HEK293 (cell line): ENCODE results near the gene S100A2.

Source experiments
- CTCF ChIP-seq: fragments of 450-650 bp; formaldehyde crosslinking; IDR thresholded peaks from 2 replicates; pipeline ENCODE4 v1.5.1; 2016; ENCODE audit warnings: missing biosample characterization, missing genetic modification characterization
- EGR2 ChIP-seq: fragments of 450-650 bp; formaldehyde crosslinking; IDR thresholded peaks from 2 replicates; pipeline ENCODE4 v1.5.1; 2016; ENCODE audit warnings: low read depth, missing biosample characterization, missing genetic modification characterization
- GLI2 ChIP-seq: fragments of 450-650 bp; formaldehyde crosslinking; IDR thresholded peaks from 2 replicates; pipeline ENCODE4; 2017; ENCODE audit warnings: missing biosample characterization, missing genetic modification characterization, low read depth, borderline replicate concordance
- GLIS1 ChIP-seq: fragments of 450-650 bp; formaldehyde crosslinking; IDR thresholded peaks from 2 replicates; pipeline ENCODE4 v1.5.1; 2016; ENCODE audit warnings: missing biosample characterization, missing genetic modification characterization
- KLF7 ChIP-seq: fragments of 450-650 bp; formaldehyde crosslinking; IDR thresholded peaks from 2 replicates; pipeline ENCODE4 v1.5.1; 2016; ENCODE audit warnings: missing biosample characterization, missing genetic modification characterization, borderline replicate concordance
- KLF8 ChIP-seq: fragments of 450-650 bp; formaldehyde crosslinking; IDR thresholded peaks from 2 replicates; pipeline ENCODE4 v1.5.1; 2016; ENCODE audit warnings: missing biosample characterization, missing genetic modification characterization
- MYNN ChIP-seq: fragments of 450-650 bp; formaldehyde crosslinking; IDR thresholded peaks from 2 replicates; pipeline ENCODE4 v1.5.1; 2016; ENCODE audit warnings: missing biosample characterization, missing genetic modification characterization, borderline replicate concordance
- MZF1 ChIP-seq: fragments of 450-650 bp; formaldehyde crosslinking; IDR thresholded peaks from 2 replicates; pipeline ENCODE4 v1.5.1; 2017; ENCODE audit warnings: missing biosample characterization, missing genetic modification characterization, borderline replicate concordance
- SCRT1 ChIP-seq: fragments of 450-650 bp; formaldehyde crosslinking; IDR thresholded peaks from 2 replicates; pipeline ENCODE4 v1.5.1; 2016; ENCODE audit warnings: missing biosample characterization, missing genetic modification characterization, borderline replicate concordance
- WT1 ChIP-seq: fragments of 450-650 bp; formaldehyde crosslinking; IDR thresholded peaks from 2 replicates; pipeline ENCODE4 v1.5.1; 2016; ENCODE audit warnings: missing biosample characterization, missing genetic modification characterization
- ZBTB17 ChIP-seq: fragments of 450-650 bp; formaldehyde crosslinking; IDR thresholded peaks from 2 replicates; pipeline ENCODE4 v1.5.1; 2016; ENCODE audit warnings: missing biosample characterization, missing genetic modification characterization
- ZFP69B ChIP-seq: fragments of 450-650 bp; formaldehyde crosslinking; IDR thresholded peaks from 2 replicates; pipeline ENCODE4 v1.5.1; 2016; ENCODE audit warnings: missing biosample characterization, missing genetic modification characterization
- ZNF10 ChIP-seq: fragments of 450-650 bp; formaldehyde crosslinking; IDR thresholded peaks from 2 replicates; pipeline ENCODE4 v1.5.1; 2017; ENCODE audit warnings: missing biosample characterization, missing genetic modification characterization
- ZNF140 ChIP-seq: fragments of 450-650 bp; formaldehyde crosslinking; IDR thresholded peaks from 2 replicates; pipeline ENCODE4 v1.5.1; 2016; ENCODE audit warnings: missing biosample characterization, missing genetic modification characterization
- ZNF16 ChIP-seq: fragments of 450-650 bp; formaldehyde crosslinking; IDR thresholded peaks from 2 replicates; pipeline ENCODE4 v1.5.1; 2016; ENCODE audit warnings: low read depth, missing biosample characterization, missing genetic modification characterization
- ZNF174 ChIP-seq: fragments of 450-650 bp; formaldehyde crosslinking; IDR thresholded peaks from 2 replicates; pipeline ENCODE4 v1.5.0; 2017; ENCODE audit warnings: missing biosample characterization, mild to moderate bottlenecking, missing genetic modification characterization
- ZNF23 ChIP-seq: fragments of 450-650 bp; formaldehyde crosslinking; IDR thresholded peaks from 2 replicates; pipeline ENCODE4 v1.5.1; 2016; ENCODE audit warnings: missing biosample characterization, missing genetic modification characterization, borderline replicate concordance
- ZNF266 ChIP-seq: fragments of 450-650 bp; formaldehyde crosslinking; IDR thresholded peaks from 2 replicates; pipeline ENCODE4 v1.5.1; 2016; ENCODE audit warnings: missing biosample characterization, missing genetic modification characterization, low read depth
- ZNF391 ChIP-seq: fragments of 450-650 bp; formaldehyde crosslinking; IDR thresholded peaks from 2 replicates; pipeline ENCODE4 v1.5.1; 2016; ENCODE audit warnings: low read depth, missing biosample characterization, missing genetic modification characterization, borderline replicate concordance
- ZNF426 ChIP-seq: fragments of 450-650 bp; formaldehyde crosslinking; IDR thresholded peaks from 2 replicates; pipeline ENCODE4 v1.5.1; 2017; ENCODE audit warnings: missing biosample characterization, missing genetic modification characterization, mild to moderate bottlenecking, inconsistent platforms, moderate library complexity
- ZNF449 ChIP-seq: fragments of 450-650 bp; formaldehyde crosslinking; IDR thresholded peaks from 2 replicates; pipeline ENCODE4 v1.5.1; 2017; ENCODE audit warnings: missing biosample characterization, mild to moderate bottlenecking, missing genetic modification characterization, moderate library complexity
- ZNF473 ChIP-seq: fragments of 450-650 bp; formaldehyde crosslinking; IDR thresholded peaks from 2 replicates; pipeline ENCODE4 v1.5.1; 2017; ENCODE audit warnings: missing biosample characterization, missing genetic modification characterization
- ZNF501 ChIP-seq: fragments of 450-650 bp; formaldehyde crosslinking; IDR thresholded peaks from 2 replicates; pipeline ENCODE4 v1.5.1; 2016; ENCODE audit warnings: missing biosample characterization, missing genetic modification characterization
- ZNF518A ChIP-seq: fragments of 450-650 bp; formaldehyde crosslinking; conservative IDR thresholded peaks from 2 replicates; pipeline ENCODE4 v1.5.1; 2016; ENCODE audit warnings: low read depth, missing biosample characterization, missing genetic modification characterization
- ZNF624 ChIP-seq: fragments of 450-650 bp; formaldehyde crosslinking; IDR thresholded peaks from 2 replicates; pipeline ENCODE4 v1.5.1; 2017; ENCODE audit warnings: missing biosample characterization, missing genetic modification characterization
- ZNF670 ChIP-seq: fragments of 450-650 bp; formaldehyde crosslinking; IDR thresholded peaks from 2 replicates; pipeline ENCODE4 v1.5.1; 2016; ENCODE audit warnings: missing biosample characterization, missing genetic modification characterization, low read depth
- ZNF747 ChIP-seq: fragments of 450-650 bp; formaldehyde crosslinking; IDR thresholded peaks from 2 replicates; pipeline ENCODE4 v1.5.1; 2016; ENCODE audit warnings: missing biosample characterization, missing genetic modification characterization
- ZSCAN4 ChIP-seq: fragments of 450-650 bp; formaldehyde crosslinking; IDR thresholded peaks from 2 replicates; pipeline ENCODE4 v1.5.1; 2017; ENCODE audit warnings: missing biosample characterization, missing genetic modification characterization

The S100A2 gene

GRCh38 chr1:153566414-153567371 lies 1.0 kb upstream of the S100A2 start (continued):
- peak; percentile 88 for TF ChIP-seq ZFP69B (tag by site-specific recombination)
- TF ChIP-seq ZNF10 (tag by site-specific recombination), result no peak; the same call in 1 of the 2 replicates
- no peak for TF ChIP-seq ZNF23 (tag by site-specific recombination)
- peak; percentile 97 for TF ChIP-seq GLIS1 (tag by site-specific recombination)
- no peak for TF ChIP-seq GLI2 (tag by site-specific recombination)
- TF ChIP-seq MZF1 (tag by site-specific recombination), result no peak
- 0 out of 2 replicates have a peak, but pooled peaks have one; percentile 49 for TF ChIP-seq ZNF518A (tag by site-specific recombination)
- TF ChIP-seq ZNF449, result 0 out of 2 replicates have a peak, but pooled peaks have one; percentile 29
- TF ChIP-seq WT1, result peak; percentile 92
- TF ChIP-seq ZNF747 (tag by site-specific recombination), result no peak
- no peak for TF ChIP-seq SCRT1 (tag by site-specific recombination)
- TF ChIP-seq ZNF426 (tag by site-specific recombination), result no peak
- TF ChIP-seq ZSCAN4 (tag by site-specific recombination), result peak; percentile 61
- TF ChIP-seq ZNF16 (tag by site-specific recombination), result no peak
- TF ChIP-seq ZNF473 (tag by site-specific recombination), result no peak
- peak; percentile 85; the same call in 1 of the 2 replicates for TF ChIP-seq ZNF391 (tag by site-specific recombination)
- TF ChIP-seq MYNN, result peak; percentile 63; the same call in 1 of the 2 replicates
- TF ChIP-seq KLF8 (tag by site-specific recombination), result peak; percentile 99
- TF ChIP-seq KLF7 (tag by site-specific recombination), result peak; percentile 98
- TF ChIP-seq ZNF174, result no peak
- no peak for TF ChIP-seq ZNF140 (tag by site-specific recombination)
- peak; percentile 80 for TF ChIP-seq ZBTB17
- TF ChIP-seq ZNF501 (tag by site-specific recombination), result peak; percentile 44; the same call in 1 of the 2 replicates
- peak; percentile 79 for TF ChIP-seq EGR2 (tag by site-specific recombination)
- TF ChIP-seq CTCF (tag by site-specific recombination), result no peak
- TF ChIP-seq ZNF670 (tag by site-specific recombination), result no peak
- no peak for TF ChIP-seq ZNF624 (tag by site-specific recombination)
- TF ChIP-seq ZNF266 (tag by site-specific recombination), result no peak
